ENCODE measurements around the gene HMGN4.
A peak's percentile ranks its signal among the peaks of the same experiment; 100 is the strongest.

HMGN4 gene

DNA sequence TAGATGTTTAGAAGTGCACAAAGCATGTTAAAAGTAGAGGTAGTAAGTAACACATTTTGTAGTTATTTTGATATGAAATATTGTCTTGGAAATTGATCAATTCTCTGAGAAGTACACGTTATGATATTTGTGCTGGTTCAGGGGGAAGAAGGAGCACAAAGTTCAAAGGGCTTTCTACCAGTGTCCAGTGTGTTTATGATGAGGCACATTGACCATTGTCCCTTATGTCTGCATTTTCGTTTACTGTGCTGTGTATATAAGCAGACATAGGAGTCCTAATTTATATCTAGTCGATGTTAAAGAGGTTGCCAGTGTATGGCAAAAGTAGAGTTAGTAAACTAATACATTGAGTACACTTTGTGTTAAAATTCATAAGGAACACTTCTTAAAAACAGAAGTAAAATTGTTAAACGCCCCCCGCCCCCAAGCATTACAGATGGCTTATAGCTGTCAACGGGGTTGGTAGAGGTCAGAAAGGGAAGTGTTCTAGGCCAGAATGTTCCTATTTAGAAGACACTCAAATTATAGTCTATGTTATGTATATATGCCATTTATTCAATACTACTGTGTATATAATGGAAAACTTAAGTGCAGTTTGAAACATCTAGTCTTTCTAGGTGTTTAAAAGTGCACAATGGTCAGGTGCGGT is 13.3 kb upstream of the HMGN4 start:
- Histone ChIP-seq H3K4me2 (ENCODE audit: low read length) (no peak overlapping the region), H3K9me3 (replicated peaks; ENCODE audit: low read length) (no peaks in the 10 kb centered on the region), H3K27me3 (ENCODE audit: control insufficient read depth, insufficient read depth, low read length) (no peaks in the 10 kb centered on the region), H3K36me3 (ENCODE audit: insufficient read depth, low read length) (no peaks in the 10 kb centered on the region), H3K4me3 (ENCODE audit: low read length) (no peak overlapping the region), H3K9ac (ENCODE audit: low read depth, low read length) (no peak overlapping the region), H3K4me1 (ENCODE audit: control insufficient read depth, insufficient read depth, low read length) (peaks cover 18% of the 10 kb centered on the region)

DNA sequence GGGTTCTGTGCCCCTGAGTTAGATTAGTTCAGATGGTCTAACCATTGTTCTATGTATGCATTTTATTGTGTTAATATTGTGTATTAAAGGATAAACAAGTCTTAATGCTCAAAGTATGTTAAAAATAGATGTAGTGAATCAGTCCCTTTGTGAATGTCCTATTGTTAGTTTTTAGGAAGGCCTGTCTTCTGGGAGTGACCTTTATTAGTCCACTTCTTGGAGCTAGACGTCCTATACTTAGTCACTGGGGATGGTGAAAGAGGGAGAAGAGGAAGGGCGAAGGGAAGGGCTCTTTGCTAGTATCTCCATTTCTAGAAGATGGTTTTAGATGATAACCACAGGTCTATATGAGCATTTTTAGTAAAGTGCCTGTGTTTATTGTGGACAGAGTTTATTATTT is 12.3 kb upstream of the HMGN4 start:
- H3K4me2 ChIP-seq (ENCODE audit: low read length) = no peak overlapping the region
- peaks cover 13% of the 10 kb centered on the region for H3K4me1 ChIP-seq (ENCODE audit: control insufficient read depth, insufficient read depth, low read length)
- H3K27me3 ChIP-seq (ENCODE audit: control insufficient read depth, insufficient read depth, low read length) = no peaks in the 10 kb centered on the region
- no peaks in the 10 kb centered on the region for H3K36me3 ChIP-seq (ENCODE audit: insufficient read depth, low read length)
- H3K9ac ChIP-seq (ENCODE audit: low read depth, low read length) = no peak overlapping the region
- no peak overlapping the region for H3K4me3 ChIP-seq (ENCODE audit: low read length)
- H3K9me3 ChIP-seq (replicated peaks; ENCODE audit: low read length) = no peaks in the 10 kb centered on the region

DNA sequence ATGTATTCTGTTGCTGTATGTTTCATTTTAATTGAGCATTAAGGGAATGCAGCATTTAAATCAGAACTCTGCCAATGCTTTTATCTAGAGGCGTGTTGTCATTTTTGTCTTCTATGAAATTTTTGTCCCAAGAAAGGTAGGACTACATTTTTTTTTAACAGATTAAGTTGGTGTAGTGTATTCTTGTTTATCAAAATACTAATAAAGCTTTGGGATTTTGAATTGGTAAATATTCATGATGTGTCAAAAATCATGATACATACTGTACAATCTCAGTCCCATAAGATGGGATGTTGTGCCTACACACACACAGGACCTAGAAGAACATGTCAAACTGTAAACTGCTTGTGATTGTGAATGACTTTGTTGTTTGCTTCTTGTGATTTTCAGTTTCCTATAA is 11.2 kb upstream of the HMGN4 start:
- Histone ChIP-seq H3K9me3 (replicated peaks; ENCODE audit: low read length) (no peaks in the 10 kb centered on the region), H3K36me3 (ENCODE audit: insufficient read depth, low read length) (no peaks in the 10 kb centered on the region), H3K27me3 (ENCODE audit: control insufficient read depth, insufficient read depth, low read length) (no peaks in the 10 kb centered on the region), H3K4me2 (ENCODE audit: low read length) (no peak overlapping the region), H3K4me1 (ENCODE audit: control insufficient read depth, insufficient read depth, low read length) (peaks cover 10% of the 10 kb centered on the region), H3K9ac (ENCODE audit: low read depth, low read length) (no peak overlapping the region), H3K4me3 (ENCODE audit: low read length) (no peak overlapping the region)

DNA sequence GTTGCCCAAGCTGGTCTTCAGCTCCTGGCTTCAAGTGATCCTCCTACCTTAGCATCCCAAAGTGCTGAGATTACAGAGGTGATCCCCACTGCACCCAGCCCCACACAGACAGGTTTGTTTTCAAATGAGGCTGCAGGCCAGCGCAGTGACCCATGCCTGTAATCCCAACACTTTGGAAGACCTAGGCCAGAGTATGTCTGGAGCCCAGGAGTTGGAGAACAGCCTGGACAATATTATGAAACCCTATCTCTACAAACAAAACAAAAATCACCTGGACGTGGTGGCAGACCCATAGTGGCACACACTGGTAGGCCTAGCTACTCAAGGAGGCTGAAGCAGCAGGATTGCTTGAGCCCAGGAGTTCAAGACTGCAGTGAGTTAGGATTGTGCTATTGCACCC is 8.0 kb upstream of the HMGN4 start:
- Histone ChIP-seq H3K4me3 (ENCODE audit: low read length) (no peak overlapping the region), H3K4me2 (ENCODE audit: low read length) (no peak overlapping the region), H3K4me1 (ENCODE audit: control insufficient read depth, insufficient read depth, low read length) (peaks cover 4% of the 10 kb centered on the region), H3K9ac (ENCODE audit: low read depth, low read length) (no peak overlapping the region), H3K27me3 (ENCODE audit: control insufficient read depth, insufficient read depth, low read length) (no peaks in the 10 kb centered on the region), H3K36me3 (ENCODE audit: insufficient read depth, low read length) (no peaks in the 10 kb centered on the region), H3K9me3 (replicated peaks; ENCODE audit: low read length) (no peaks in the 10 kb centered on the region)

DNA sequence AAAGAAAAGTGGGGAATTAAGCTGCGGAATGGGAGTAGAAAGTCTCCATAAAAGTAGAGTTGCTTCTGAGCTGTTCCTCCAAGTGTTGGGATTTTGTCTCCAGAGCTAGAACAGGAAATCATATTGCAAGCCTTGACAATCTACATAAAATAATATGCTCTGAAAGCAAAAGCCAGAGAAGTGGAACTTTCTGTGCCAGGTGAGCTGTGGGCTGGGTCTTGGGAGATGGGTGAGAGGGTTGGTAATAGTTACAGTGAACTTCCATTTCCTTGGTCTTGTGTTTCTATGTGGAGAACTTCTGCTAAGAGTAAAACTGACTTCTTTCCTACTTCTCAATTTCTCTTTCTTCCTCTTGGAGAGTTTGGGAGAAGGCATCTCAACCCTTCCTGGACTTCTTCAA is 6.3 kb upstream of the HMGN4 start:
- H3K9me3 ChIP-seq (replicated peaks; ENCODE audit: low read length) = no peaks in the 10 kb centered on the region
- no peak overlapping the region for H3K4me3 ChIP-seq (ENCODE audit: low read length)
- H3K27me3 ChIP-seq (ENCODE audit: control insufficient read depth, insufficient read depth, low read length) = no peaks in the 10 kb centered on the region

DNA sequence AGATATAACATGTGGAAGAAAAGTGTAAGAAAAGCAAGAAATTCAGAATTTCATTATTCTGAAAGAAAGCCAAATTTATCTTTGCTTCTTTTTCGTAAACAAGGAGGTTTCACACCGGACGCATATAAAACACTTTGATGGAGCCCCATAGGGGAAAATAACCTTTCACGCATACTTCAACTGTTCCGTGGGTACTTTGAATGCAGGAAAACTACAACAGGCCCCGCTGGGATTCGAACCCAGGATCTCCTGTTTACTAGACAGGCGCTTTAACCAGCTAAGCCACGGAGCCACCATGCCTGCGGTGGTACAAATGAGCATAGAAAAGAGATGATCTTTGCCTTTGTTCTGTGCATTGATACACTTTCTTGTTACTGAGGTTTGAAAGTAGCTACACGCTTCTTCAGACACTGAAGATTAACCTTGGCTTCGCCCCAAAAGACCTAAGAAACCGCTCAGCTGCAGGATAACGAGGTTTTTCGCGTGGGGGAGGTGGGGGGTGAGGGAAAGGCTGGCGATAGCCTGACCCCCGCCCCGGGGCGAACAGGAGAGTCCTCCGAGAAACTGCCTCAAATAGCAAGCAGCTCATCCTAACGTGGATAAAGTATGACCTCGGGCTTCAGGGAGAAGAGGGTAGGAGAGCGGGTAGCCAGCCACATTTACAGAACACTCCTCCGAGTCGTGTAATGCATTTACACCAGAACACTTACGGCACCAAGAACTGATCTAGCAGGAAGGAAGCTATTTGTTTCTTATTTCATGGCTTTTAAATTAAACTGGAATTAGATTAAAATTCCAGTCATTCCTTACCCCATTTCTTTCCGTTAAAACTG is 5.3 kb upstream of the HMGN4 start:
- no peaks in the 10 kb centered on the region for H3K9me3 ChIP-seq (replicated peaks; ENCODE audit: low read length)
- peak overlapping the region; percentile 79 for H3K4me3 ChIP-seq (ENCODE audit: low read length)
- no peaks in the 10 kb centered on the region for H3K27me3 ChIP-seq (ENCODE audit: control insufficient read depth, insufficient read depth, low read length)
- H3K36me3 ChIP-seq (ENCODE audit: insufficient read depth, low read length) = no peaks in the 10 kb centered on the region
- H3K9ac ChIP-seq (ENCODE audit: low read depth, low read length) = peak overlapping the region; percentile 77
- peak overlapping the region; percentile 85 for H3K4me2 ChIP-seq (ENCODE audit: low read length)
- H3K4me1 ChIP-seq (ENCODE audit: control insufficient read depth, insufficient read depth, low read length) = peaks cover 20% of the 10 kb centered on the region

More for the DNA sequence above, 6.3 kb upstream of the HMGN4 start:
- Histone ChIP-seq H3K36me3 (ENCODE audit: insufficient read depth, low read length) (no peaks in the 10 kb centered on the region), H3K4me2 (ENCODE audit: low read length) (no peak overlapping the region), H3K4me1 (ENCODE audit: control insufficient read depth, insufficient read depth, low read length) (peaks cover 17% of the 10 kb centered on the region), H3K9ac (ENCODE audit: low read depth, low read length) (no peak overlapping the region)

DNA sequence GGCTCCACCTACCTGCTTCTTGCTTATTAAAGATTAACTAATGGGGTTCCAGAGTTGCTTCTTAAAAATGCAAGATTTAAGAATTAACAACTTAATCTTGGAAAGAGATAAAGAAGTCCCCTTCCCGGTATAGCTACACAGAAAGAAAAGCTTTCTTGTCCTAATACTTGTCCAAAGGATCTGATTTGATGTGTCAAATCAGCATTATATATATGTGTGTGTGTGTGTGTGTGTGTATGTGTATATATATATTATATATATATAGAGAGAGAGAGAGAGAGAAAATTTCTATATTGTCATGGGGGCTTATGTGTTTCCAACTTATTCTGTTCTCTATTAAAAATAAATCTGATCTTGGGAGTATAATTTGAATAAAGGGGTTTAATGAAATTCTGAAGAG is 4.6 kb upstream of the HMGN4 start:
- Histone ChIP-seq H3K27me3 (ENCODE audit: control insufficient read depth, insufficient read depth, low read length) (no peaks in the 10 kb centered on the region), H3K4me1 (ENCODE audit: control insufficient read depth, insufficient read depth, low read length) (peaks cover 20% of the 10 kb centered on the region), H3K9me3 (replicated peaks; ENCODE audit: low read length) (no peaks in the 10 kb centered on the region), H3K4me2 (ENCODE audit: low read length) (peak overlapping the region; percentile 85), H3K36me3 (ENCODE audit: insufficient read depth, low read length) (no peaks in the 10 kb centered on the region), H3K9ac (ENCODE audit: low read depth, low read length) (peak overlapping the region; percentile 77), H3K4me3 (ENCODE audit: low read length) (peak overlapping the region; percentile 79)

DNA sequence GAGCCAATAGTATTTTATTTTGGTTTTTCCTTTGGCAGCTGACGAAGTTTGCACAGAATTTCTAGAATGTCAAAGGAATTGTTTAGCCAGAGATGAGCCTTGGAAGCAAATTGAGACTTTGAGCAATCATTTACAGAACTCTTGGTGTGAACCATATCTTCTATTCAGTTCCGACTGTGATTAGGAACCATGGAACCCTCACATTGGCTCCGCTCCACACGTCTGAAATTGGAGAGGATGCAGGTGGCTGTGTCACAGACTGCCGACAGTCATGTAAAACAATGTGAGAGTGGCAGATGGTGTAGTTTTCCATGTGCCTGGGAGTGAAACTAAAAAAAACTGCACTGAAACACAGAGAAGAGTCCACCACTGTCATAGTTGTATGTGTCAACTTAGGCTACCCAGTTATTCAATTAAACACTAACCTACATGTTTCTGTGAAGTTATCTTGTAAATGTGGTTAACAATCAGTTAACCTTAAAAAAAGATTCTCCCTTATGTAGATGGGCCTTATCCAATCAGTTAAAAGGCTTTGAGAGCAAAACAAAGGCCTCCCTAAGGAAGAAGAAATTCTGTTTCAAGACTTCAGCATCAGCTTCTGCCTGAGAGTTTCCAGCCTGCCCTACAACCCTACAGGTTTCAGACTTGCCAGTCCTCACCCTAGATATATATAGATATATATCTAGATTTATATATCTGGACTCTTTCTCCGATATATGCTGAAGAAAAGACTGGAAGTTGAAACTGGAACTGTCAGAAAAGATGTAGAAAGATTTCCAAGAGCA is 3.3 kb upstream of the HMGN4 start:
- Histone ChIP-seq H3K36me3 (ENCODE audit: insufficient read depth, low read length) (peaks cover 3% of the 10 kb centered on the region), H3K4me2 (ENCODE audit: low read length) (no peak overlapping the region), H3K9me3 (replicated peaks; ENCODE audit: low read length) (no peaks in the 10 kb centered on the region), H3K4me3 (ENCODE audit: low read length) (no peak overlapping the region), H3K4me1 (ENCODE audit: control insufficient read depth, insufficient read depth, low read length) (peaks cover 26% of the 10 kb centered on the region), H3K27me3 (ENCODE audit: control insufficient read depth, insufficient read depth, low read length) (no peaks in the 10 kb centered on the region), H3K9ac (ENCODE audit: low read depth, low read length) (no peak overlapping the region)

DNA sequence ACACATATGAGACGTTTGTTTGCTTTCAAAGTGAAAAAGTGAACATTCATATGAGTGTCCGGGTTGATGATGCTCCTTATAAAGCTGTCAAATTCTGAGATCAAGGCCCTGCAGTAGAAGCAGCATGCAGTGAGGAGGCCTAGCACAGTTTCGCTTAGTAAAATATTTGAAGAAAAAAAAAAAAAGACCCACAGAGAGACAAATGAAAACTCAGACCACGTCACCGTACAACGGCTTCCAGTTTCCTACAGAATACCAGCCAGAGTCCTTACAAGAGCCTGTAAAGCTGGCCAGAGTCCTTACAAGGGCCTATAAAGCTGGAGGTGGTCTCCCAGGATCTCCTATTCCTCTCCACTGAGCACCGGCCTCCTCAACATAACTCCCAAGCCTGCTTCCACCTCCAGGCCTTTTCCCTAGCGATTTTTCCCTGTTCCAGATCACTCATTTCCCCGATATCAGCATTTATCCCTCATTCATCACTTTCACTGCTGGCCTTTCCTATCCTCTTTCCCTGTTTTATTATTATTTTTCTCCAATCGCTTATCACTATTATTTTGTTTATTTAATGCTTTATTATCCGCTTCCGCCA is 1.5 kb upstream of the HMGN4 start:
- no peaks in the 10 kb centered on the region for H3K9me3 ChIP-seq (replicated peaks; ENCODE audit: low read length)
- no peaks in the 10 kb centered on the region for H3K27me3 ChIP-seq (ENCODE audit: control insufficient read depth, insufficient read depth, low read length)
- H3K4me2 ChIP-seq (ENCODE audit: low read length) = peak overlapping the region; percentile 85
- peaks cover 28% of the 10 kb centered on the region for H3K4me1 ChIP-seq (ENCODE audit: control insufficient read depth, insufficient read depth, low read length)
- peaks cover 5% of the 10 kb centered on the region for H3K36me3 ChIP-seq (ENCODE audit: insufficient read depth, low read length)
- H3K4me3 ChIP-seq (ENCODE audit: low read length) = peak overlapping the region; percentile 75
- H3K9ac ChIP-seq (ENCODE audit: low read depth, low read length) = peak overlapping the region; percentile 96

DNA sequence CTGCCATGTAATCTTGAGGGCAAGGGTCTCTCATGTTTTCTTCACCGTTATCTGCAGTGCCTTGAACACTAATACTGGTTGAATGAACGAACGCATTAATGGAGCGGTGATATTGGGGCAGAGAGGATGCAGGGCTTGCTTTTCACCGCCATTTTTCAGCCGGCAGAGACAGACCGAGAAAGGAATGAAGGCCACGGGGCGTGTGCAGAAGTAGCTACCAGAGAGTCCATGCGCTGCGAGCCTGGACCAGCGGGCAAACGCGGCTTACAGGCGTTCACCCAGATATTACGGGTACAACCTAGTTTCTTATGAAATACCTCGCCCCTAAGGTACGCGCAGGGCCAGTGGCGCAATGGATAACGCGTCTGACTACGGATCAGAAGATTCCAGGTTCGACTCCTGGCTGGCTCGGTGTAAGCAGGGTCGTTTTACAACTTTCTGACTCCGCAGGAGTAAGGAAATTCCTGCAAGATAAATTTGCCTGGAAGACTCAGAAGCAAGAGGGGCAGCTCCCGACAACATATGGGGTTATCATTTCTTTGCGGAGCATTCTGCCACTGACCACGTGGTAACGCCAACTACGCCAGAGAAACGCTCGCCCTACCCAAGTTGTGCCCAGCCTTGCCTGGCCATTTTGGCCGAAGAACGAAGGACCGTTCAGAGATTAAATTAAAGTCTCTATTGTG is 863 bp upstream of the HMGN4 start:
- peaks cover 5% of the 10 kb centered on the region for H3K36me3 ChIP-seq (ENCODE audit: insufficient read depth, low read length)
- H3K9me3 ChIP-seq (replicated peaks; ENCODE audit: low read length) = no peaks in the 10 kb centered on the region
- H3K4me1 ChIP-seq (ENCODE audit: control insufficient read depth, insufficient read depth, low read length) = peaks cover 28% of the 10 kb centered on the region
- H3K27me3 ChIP-seq (ENCODE audit: control insufficient read depth, insufficient read depth, low read length) = no peaks in the 10 kb centered on the region
- peak overlapping the region; percentile 96 for H3K9ac ChIP-seq (ENCODE audit: low read depth, low read length)
- peak overlapping the region; percentile 75 for H3K4me3 ChIP-seq (ENCODE audit: low read length)
- peak overlapping the region; percentile 85 for H3K4me2 ChIP-seq (ENCODE audit: low read length)

DNA sequence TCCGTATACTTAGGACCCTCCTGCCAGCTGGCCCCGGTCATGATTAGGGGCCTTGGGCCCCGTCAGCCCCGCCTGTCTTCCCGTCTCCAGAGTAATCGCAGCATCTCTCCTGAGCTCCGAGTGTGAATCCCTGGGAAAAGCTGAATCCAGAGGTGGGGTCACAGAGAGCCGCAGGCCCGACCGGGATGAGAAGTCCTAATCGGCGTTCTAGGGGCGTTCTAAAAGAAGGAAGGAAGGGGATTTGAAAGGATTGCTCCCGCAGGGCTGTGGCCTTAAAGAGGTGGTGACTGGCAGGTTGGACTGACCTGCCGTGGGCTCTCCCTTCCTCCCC is 371 bp downstream of the HMGN4 start:
- Histone ChIP-seq H3K36me3 (ENCODE audit: insufficient read depth, low read length) (peaks cover 15% of the 10 kb centered on the region), H3K9ac (ENCODE audit: low read depth, low read length) (peak overlapping the region; percentile 96), H3K4me3 (ENCODE audit: low read length) (peak overlapping the region; percentile 75), H3K4me1 (ENCODE audit: control insufficient read depth, insufficient read depth, low read length) (peaks cover 28% of the 10 kb centered on the region), H3K27me3 (ENCODE audit: control insufficient read depth, insufficient read depth, low read length) (no peaks in the 10 kb centered on the region), H3K9me3 (replicated peaks; ENCODE audit: low read length) (no peaks in the 10 kb centered on the region), H3K4me2 (ENCODE audit: low read length) (peak overlapping the region; percentile 85)

Data from skeletal muscle satellite cell (primary cell).